OCI-LY3 (cell line): ENCODE measurements around the gene TDRD7.

Source experiments
- H2AFZ ChIP-seq: fragments of 200-600, 300-600 bp; shearing (Covaris generic); 2 replicates; pipeline ENCODE4 v1.6.0; 2014; ENCODE audit warnings: antibody characterized with exemption, low read depth, low read length
- H3K27ac ChIP-seq: fragments of 200-600, 300-600 bp; sonication (generic); 2 replicates; pipeline ENCODE4 v1.5.1; 2014; ENCODE audit warnings: mild to moderate bottlenecking, low read length, moderate library complexity, mixed read lengths
- H3K27me3 ChIP-seq: fragments of 200-600, 300-600 bp; sonication (generic); 2 replicates; pipeline ENCODE4 v1.6.1; 2014; ENCODE audit warnings: low read depth, low read length, mixed read lengths
- H3K36me3 ChIP-seq: fragments of 200-600, 300-600 bp; sonication (generic); replicated peaks from 2 replicates; pipeline ENCODE3; 2014; ENCODE audit warnings: low read depth, low read length, mixed read lengths
- H3K4me1 ChIP-seq: fragments of 300-600, 200-600 bp; sonication (generic); 2 replicates; pipeline ENCODE4 v1.6.1; 2014; ENCODE audit warnings: low read length, mixed read lengths
- H3K4me2 ChIP-seq: fragments of 200-600, 300-600 bp; sonication (generic); 2 replicates; pipeline ENCODE4 v1.6.1; 2014; ENCODE audit warnings: low read length, mixed read lengths
- H3K4me3 ChIP-seq: fragments of 300-600, 200-600 bp; sonication (generic); 2 replicates; pipeline ENCODE4 v1.5.1; 2014; ENCODE audit warnings: antibody characterized with exemption, mild to moderate bottlenecking, low read length, moderate library complexity
- H3K79me2 ChIP-seq: fragments of 300-600, 200-600 bp; shearing (Covaris generic); 2 replicates; pipeline ENCODE4 v1.6.1; 2014; ENCODE audit warnings: mild to moderate bottlenecking, low read length, mixed read lengths
- H3K9ac ChIP-seq: fragments of 300-600, 200-600 bp; shearing (Covaris generic); 2 replicates; pipeline ENCODE4 v1.6.0; 2014; ENCODE audit warnings: mild to moderate bottlenecking, low read length, moderate library complexity
- H3K9me3 ChIP-seq: fragments of 200-600, 300-600 bp; shearing (Covaris generic); 2 replicates; pipeline ENCODE4 v1.6.1; 2014; ENCODE audit warnings: low read length, mixed read lengths; ENCODE audit not compliant: insufficient read depth
- H4K20me1 ChIP-seq: fragments of 200-600, 300-600 bp; sonication (generic); 2 replicates; pipeline ENCODE4 v1.6.1; 2016; ENCODE audit warnings: low read length, mixed read lengths; ENCODE audit not compliant: insufficient read depth
- EZH2phosphoT487 ChIP-seq: fragments of 200-600 bp; shearing (Covaris generic); IDR thresholded peaks from 2 replicates; pipeline ENCODE4 v1.6.1; 2018; ENCODE audit warnings: antibody characterized with exemption, mixed run types, low read depth
- TF ChIP-seq, protein P1 (sequence below): fragments of 200-600, 300-600 bp; sonication (generic); IDR thresholded peaks from 2 replicates; pipeline ENCODE4 v1.5.1; 2014; ENCODE audit warnings: antibody characterized with exemption, low read length, low read depth

TDRD7 gene

GRCh38 chr9:97462159-97462558 is 50.3 kb downstream of the TDRD7 start:
- Histone ChIP-seq H3K4me3 (no peak overlapping the region), H3K36me3 (peaks cover 8% of the 10 kb centered on the region), H4K20me1 (no peaks in the 10 kb centered on the region), H3K79me2 (no peaks in the 10 kb centered on the region), H3K27me3 (no peaks in the 10 kb centered on the region), H3K4me2 (no peak overlapping the region), H3K27ac (no peak overlapping the region), H3K9me3 (no peaks in the 10 kb centered on the region), H3K9ac (no peak overlapping the region), H3K4me1 (no peaks in the 10 kb centered on the region), H2AFZ (no peak overlapping the region)
- no peak for TF ChIP-seq EZH2phosphoT487
- TF ChIP-seq, protein P1, sequence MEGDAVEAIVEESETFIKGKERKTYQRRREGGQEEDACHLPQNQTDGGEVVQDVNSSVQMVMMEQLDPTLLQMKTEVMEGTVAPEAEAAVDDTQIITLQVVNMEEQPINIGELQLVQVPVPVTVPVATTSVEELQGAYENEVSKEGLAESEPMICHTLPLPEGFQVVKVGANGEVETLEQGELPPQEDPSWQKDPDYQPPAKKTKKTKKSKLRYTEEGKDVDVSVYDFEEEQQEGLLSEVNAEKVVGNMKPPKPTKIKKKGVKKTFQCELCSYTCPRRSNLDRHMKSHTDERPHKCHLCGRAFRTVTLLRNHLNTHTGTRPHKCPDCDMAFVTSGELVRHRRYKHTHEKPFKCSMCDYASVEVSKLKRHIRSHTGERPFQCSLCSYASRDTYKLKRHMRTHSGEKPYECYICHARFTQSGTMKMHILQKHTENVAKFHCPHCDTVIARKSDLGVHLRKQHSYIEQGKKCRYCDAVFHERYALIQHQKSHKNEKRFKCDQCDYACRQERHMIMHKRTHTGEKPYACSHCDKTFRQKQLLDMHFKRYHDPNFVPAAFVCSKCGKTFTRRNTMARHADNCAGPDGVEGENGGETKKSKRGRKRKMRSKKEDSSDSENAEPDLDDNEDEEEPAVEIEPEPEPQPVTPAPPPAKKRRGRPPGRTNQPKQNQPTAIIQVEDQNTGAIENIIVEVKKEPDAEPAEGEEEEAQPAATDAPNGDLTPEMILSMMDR = no peak

GRCh38 chr9:97462914-97463313 is 51.0 kb downstream of the TDRD7 start:
- TF ChIP-seq EZH2phosphoT487 = no peak
- TF ChIP-seq, protein P1 = no peak
- no peak overlapping the region for H3K4me2 ChIP-seq
- H3K9ac ChIP-seq = no peak overlapping the region
- H4K20me1 ChIP-seq = no peaks in the 10 kb centered on the region
- H3K27me3 ChIP-seq = no peaks in the 10 kb centered on the region
- no peaks in the 10 kb centered on the region for H3K9me3 ChIP-seq
- peaks cover 8% of the 10 kb centered on the region for H3K36me3 ChIP-seq
- H3K4me3 ChIP-seq = no peak overlapping the region
- no peaks in the 10 kb centered on the region for H3K79me2 ChIP-seq
- no peak overlapping the region for H2AFZ ChIP-seq
- H3K27ac ChIP-seq = no peak overlapping the region
- H3K4me1 ChIP-seq = no peaks in the 10 kb centered on the region

GRCh38 chr9:97468658-97469448 is 57.0 kb downstream of the TDRD7 start:
- TF ChIP-seq, protein P1 = peak; percentile 91
- no peak for TF ChIP-seq EZH2phosphoT487

DNA sequence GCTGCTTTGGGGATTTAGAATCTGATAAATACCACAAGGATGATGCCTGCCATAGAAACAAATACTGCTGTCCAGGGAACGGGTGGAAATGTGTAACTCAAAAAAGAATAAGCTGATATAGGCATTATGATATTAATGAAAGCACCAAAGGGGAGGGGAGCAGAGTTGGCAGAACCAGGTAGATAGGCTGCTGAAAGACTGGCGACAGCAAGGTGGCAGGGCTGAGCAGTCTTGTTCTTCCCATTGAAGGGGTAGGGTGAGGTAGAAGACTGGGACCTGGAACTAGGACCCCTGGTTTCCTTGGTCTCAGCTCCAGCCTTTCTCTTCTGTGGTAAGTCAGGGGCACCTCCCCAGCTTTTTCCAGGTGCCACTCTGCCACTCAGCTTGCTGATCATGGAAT is 58.2 kb downstream of the TDRD7 start:
- H3K27me3 ChIP-seq = no peaks in the 10 kb centered on the region

More at GRCh38 chr9:97468658-97469448, 57.0 kb downstream of the TDRD7 start:
- Histone ChIP-seq H3K4me1 (peaks cover 16% of the 10 kb centered on the region), H3K9me3 (no peaks in the 10 kb centered on the region), H3K9ac (0 out of 2 replicates have a peak overlapping the region, but pooled peaks have one; percentile 6), H3K36me3 (no peaks in the 10 kb centered on the region), H4K20me1 (no peaks in the 10 kb centered on the region), H3K27me3 (no peaks in the 10 kb centered on the region), H2AFZ (0 out of 2 replicates have a peak overlapping the region, but pooled peaks have one; percentile 3), H3K79me2 (no peaks in the 10 kb centered on the region), H3K27ac (peak overlapping the region; percentile 58), H3K4me3 (no peak overlapping the region), H3K4me2 (peak overlapping the region; percentile 44)

More for the DNA sequence above, 58.2 kb downstream of the TDRD7 start:
- no peak overlapping the region for H3K4me3 ChIP-seq
- no peaks in the 10 kb centered on the region for H3K79me2 ChIP-seq
- no peak overlapping the region for H3K9ac ChIP-seq
- H3K4me1 ChIP-seq = peaks cover 16% of the 10 kb centered on the region
- no peaks in the 10 kb centered on the region for H3K9me3 ChIP-seq
- H3K27ac ChIP-seq = no peak overlapping the region
- no peak overlapping the region for H2AFZ ChIP-seq
- TF ChIP-seq EZH2phosphoT487 = no peak
- TF ChIP-seq, protein P1 = peak; percentile 45
- H3K36me3 ChIP-seq = peaks cover 5% of the 10 kb centered on the region
- no peak overlapping the region for H3K4me2 ChIP-seq
- no peaks in the 10 kb centered on the region for H4K20me1 ChIP-seq
